ENCODE results near the gene ZNF223.

DNA sequence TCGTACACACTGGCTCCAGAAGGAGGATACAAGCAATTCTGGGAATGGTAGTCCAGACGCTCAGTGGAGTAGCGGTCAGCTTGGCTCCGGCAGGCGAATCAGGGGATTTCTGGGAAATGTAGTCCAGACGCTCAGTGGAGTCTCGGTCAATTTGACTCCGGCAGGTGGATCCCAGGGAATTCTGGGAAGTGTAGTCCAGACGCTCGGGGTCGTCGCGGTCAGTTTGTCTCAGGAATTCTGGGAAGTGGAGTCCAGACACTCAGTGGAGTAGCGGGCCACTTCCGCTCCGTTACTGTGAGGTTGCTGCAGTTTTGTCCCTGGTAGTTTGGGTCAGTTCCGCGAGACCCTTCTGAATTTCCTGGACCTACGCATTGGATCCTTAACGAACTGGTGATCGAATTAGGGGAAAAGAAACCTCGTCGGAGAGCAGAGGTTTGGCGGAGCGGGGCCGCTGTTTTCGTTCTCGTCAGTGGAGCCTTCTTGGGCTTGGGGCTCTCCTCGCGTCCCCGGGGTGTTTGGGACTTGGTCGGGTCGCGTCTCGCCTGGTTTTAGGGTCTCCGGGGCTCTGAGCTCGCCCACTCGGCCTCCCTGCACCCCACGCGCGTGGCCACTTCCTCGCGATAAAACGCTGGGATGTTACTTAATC is 61.4 kb downstream of the ZNF223 start, which contains the start of gene ZNF225:
- TF ChIP-seq, protein P1, sequence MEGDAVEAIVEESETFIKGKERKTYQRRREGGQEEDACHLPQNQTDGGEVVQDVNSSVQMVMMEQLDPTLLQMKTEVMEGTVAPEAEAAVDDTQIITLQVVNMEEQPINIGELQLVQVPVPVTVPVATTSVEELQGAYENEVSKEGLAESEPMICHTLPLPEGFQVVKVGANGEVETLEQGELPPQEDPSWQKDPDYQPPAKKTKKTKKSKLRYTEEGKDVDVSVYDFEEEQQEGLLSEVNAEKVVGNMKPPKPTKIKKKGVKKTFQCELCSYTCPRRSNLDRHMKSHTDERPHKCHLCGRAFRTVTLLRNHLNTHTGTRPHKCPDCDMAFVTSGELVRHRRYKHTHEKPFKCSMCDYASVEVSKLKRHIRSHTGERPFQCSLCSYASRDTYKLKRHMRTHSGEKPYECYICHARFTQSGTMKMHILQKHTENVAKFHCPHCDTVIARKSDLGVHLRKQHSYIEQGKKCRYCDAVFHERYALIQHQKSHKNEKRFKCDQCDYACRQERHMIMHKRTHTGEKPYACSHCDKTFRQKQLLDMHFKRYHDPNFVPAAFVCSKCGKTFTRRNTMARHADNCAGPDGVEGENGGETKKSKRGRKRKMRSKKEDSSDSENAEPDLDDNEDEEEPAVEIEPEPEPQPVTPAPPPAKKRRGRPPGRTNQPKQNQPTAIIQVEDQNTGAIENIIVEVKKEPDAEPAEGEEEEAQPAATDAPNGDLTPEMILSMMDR (IDR thresholded peaks at IDR 0.05) = no peak
- TF ChIP-seq POLR2A (IDR thresholded peaks at IDR 0.05) (no peak), POLR2AphosphoS5 (IDR thresholded peaks at IDR 0.05) (peak; percentile 68 to 87 (median 81)), EP300 (IDR thresholded peaks at IDR 0.05) (no peak)

Data from stomach (tissue), 4 donors.